Neural cell (in vitro differentiated cells): ENCODE measurements around the gene PLEKHA7.

Experiments used
- CTCF ChIP-seq: fragments of 450-650 bp; IDR thresholded peaks from 2 replicates; pipeline ENCODE4 v1.5.1; 2014; ENCODE audit warnings: antibody characterized with exemption, mild to moderate bottlenecking, moderate library complexity; ENCODE audit not compliant: poor library complexity, severe bottlenecking
- EP300 ChIP-seq: fragments of 450-650 bp; conservative IDR thresholded peaks from 2 replicates; pipeline ENCODE4 v1.6.1; 2014; ENCODE audit warnings: antibody characterized with exemption, mild to moderate bottlenecking, moderate library complexity; ENCODE audit not compliant: poor library complexity, severe bottlenecking
- EZH2 ChIP-seq: fragments of 200-600, 300-800 bp; shearing (Covaris generic), sonication (generic); IDR thresholded peaks from 2 replicates; pipeline ENCODE4 v1.6.1; 2014; ENCODE audit warnings: antibody characterized with exemption, low read length, borderline replicate concordance, mild to moderate bottlenecking; ENCODE audit not compliant: insufficient read depth, poor library complexity, severe bottlenecking
- POLR2AphosphoS5 ChIP-seq: IDR thresholded peaks from 2 replicates; pipeline ENCODE4 v1.6.1; 2012
- RAD21 ChIP-seq: fragments of 450-650 bp; conservative IDR thresholded peaks from 2 replicates; pipeline ENCODE4 v1.6.1; 2014; ENCODE audit warnings: antibody characterized with exemption, mild to moderate bottlenecking, moderate library complexity
- SMC3 ChIP-seq: fragments of 450-650 bp; conservative IDR thresholded peaks from 2 replicates; pipeline ENCODE4 v1.6.1; 2014; ENCODE audit warnings: antibody characterized with exemption, mild to moderate bottlenecking, moderate library complexity; ENCODE audit not compliant: poor library complexity
- TAF1 ChIP-seq: IDR thresholded peaks from 2 replicates; pipeline ENCODE4 v1.6.1; 2012; ENCODE audit warnings: low read depth
- TF ChIP-seq, protein P1 (sequence below): IDR thresholded peaks from 2 replicates; pipeline ENCODE4 v1.6.1; 2012; ENCODE audit warnings: borderline replicate concordance

DNA sequence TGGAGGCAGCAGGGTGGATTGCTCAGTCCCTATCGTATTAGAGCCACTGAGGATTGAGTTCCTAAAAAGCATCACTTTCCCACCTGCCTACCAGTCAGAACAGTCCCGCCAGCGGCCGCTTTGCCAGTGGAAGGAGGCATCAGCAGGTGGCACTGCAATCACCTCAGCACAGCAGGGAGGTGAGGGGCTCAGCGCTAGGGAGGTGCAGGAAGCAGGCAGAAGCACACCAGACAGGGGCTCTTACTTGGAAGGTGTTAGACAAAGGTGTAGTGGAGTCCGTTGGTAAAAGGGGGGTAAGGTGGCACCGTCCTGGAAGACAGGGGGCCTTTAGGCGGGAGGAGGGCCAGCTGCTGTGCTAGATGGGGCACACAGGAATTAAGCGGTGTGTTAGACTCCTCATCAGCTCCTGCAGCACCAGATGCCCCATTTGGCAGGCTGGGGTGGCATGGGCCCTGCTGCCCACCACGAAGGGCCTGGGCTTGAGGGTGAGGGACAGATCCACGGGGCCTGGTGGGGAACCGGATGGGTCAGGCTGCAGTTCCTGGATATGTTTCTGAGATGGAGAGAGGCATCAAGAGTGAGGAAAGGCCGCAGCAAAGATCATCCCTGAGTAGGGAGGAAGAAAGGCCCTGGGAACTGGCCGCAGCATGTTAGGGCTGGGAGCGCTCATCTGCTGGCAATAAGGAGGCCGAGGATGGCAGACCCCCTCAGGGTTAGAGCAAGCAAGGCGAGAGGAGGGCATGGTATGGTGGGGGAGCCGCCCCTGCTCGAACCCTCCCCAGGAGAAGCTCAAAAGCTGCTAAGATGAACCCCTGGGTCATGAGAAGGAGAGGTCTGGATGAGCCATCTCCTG lies 233.3 kb downstream of the PLEKHA7 start:
- TF ChIP-seq CTCF: no peak
- no peak for TF ChIP-seq POLR2AphosphoS5
- no peak for TF ChIP-seq EZH2
- TF ChIP-seq, protein P1, sequence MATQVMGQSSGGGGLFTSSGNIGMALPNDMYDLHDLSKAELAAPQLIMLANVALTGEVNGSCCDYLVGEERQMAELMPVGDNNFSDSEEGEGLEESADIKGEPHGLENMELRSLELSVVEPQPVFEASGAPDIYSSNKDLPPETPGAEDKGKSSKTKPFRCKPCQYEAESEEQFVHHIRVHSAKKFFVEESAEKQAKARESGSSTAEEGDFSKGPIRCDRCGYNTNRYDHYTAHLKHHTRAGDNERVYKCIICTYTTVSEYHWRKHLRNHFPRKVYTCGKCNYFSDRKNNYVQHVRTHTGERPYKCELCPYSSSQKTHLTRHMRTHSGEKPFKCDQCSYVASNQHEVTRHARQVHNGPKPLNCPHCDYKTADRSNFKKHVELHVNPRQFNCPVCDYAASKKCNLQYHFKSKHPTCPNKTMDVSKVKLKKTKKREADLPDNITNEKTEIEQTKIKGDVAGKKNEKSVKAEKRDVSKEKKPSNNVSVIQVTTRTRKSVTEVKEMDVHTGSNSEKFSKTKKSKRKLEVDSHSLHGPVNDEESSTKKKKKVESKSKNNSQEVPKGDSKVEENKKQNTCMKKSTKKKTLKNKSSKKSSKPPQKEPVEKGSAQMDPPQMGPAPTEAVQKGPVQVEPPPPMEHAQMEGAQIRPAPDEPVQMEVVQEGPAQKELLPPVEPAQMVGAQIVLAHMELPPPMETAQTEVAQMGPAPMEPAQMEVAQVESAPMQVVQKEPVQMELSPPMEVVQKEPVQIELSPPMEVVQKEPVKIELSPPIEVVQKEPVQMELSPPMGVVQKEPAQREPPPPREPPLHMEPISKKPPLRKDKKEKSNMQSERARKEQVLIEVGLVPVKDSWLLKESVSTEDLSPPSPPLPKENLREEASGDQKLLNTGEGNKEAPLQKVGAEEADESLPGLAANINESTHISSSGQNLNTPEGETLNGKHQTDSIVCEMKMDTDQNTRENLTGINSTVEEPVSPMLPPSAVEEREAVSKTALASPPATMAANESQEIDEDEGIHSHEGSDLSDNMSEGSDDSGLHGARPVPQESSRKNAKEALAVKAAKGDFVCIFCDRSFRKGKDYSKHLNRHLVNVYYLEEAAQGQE: no peak
- TF ChIP-seq RAD21: no peak
- TF ChIP-seq TAF1: no peak
- TF ChIP-seq EP300: no peak
- TF ChIP-seq SMC3: no peak
